ENCODE measurements around the gene DENND4A.
"Not testable (repeated sequence)": the region's sequence is repeated elsewhere in the genome, so short reads cannot be mapped to it uniquely, and the experiment has no call there.

Gene DENND4A

GRCh38 chr15:65789759-65790425, 2.2 kb downstream of the DENND4A start:
- DNase-seq (ENCODE audit: low read depth in 1 of 2, low spot score in 1 of 2): no peak

- no peak for DNase-seq (ENCODE audit: low read depth in 1 of 2, low spot score in 1 of 2)
These were observed 3.0 kb downstream of the DENND4A start for GRCh38 chr15:65789105-65789504.

- DNase-seq (ENCODE audit: low read depth in 1 of 2, low spot score in 1 of 2): no peak
These were observed 4.8 kb downstream of the DENND4A start for GRCh38 chr15:65787260-65787659.

- DNase-seq (ENCODE audit: low read depth in 1 of 2, low spot score in 1 of 2): no peak
These were observed 6.9 kb downstream of the DENND4A start for GRCh38 chr15:65785151-65785550.

GRCh38 chr15:65783872-65784271, 8.2 kb downstream of the DENND4A start:
- no peak for DNase-seq (ENCODE audit: low read depth in 1 of 2, low spot score in 1 of 2)

- DNase-seq (ENCODE audit: low read depth in 1 of 2, low spot score in 1 of 2): no peak
These were observed 10.0 kb downstream of the DENND4A start for GRCh38 chr15:65782096-65782495.

- DNase-seq (ENCODE audit: low read depth in 1 of 2, low spot score in 1 of 2): not testable (repeated sequence)
These were observed 13.4 kb downstream of the DENND4A start for GRCh38 chr15:65778701-65779100.

GRCh38 chr15:65778269-65778668, 13.8 kb downstream of the DENND4A start:
- no peak for DNase-seq (ENCODE audit: low read depth in 1 of 2, low spot score in 1 of 2)

GRCh38 chr15:65777843-65778242, 14.2 kb downstream of the DENND4A start:
- no peak for DNase-seq (ENCODE audit: low read depth in 1 of 2, low spot score in 1 of 2)

GRCh38 chr15:65777053-65777452, 15.0 kb downstream of the DENND4A start:
- DNase-seq (ENCODE audit: low read depth in 1 of 2, low spot score in 1 of 2): no peak

- no peak for DNase-seq (ENCODE audit: low read depth in 1 of 2, low spot score in 1 of 2)
These were observed 18.5 kb downstream of the DENND4A start for GRCh38 chr15:65773386-65774111.

- DNase-seq (ENCODE audit: low read depth in 1 of 2, low spot score in 1 of 2): no peak
These were observed 19.2 kb downstream of the DENND4A start for GRCh38 chr15:65772930-65773329.

GRCh38 chr15:65771870-65772269, 20.2 kb downstream of the DENND4A start:
- DNase-seq (ENCODE audit: low read depth in 1 of 2, low spot score in 1 of 2): no peak

GRCh38 chr15:65769482-65769881, 22.6 kb downstream of the DENND4A start:
- DNase-seq (ENCODE audit: low read depth in 1 of 2, low spot score in 1 of 2): no peak

- DNase-seq (ENCODE audit: low read depth in 1 of 2, low spot score in 1 of 2): no peak
These were observed 24.2 kb downstream of the DENND4A start for GRCh38 chr15:65767895-65768294.

GRCh38 chr15:65767264-65767595, 24.9 kb downstream of the DENND4A start:
- no peak for DNase-seq (ENCODE audit: low read depth in 1 of 2, low spot score in 1 of 2)

- no peak for DNase-seq (ENCODE audit: low read depth in 1 of 2, low spot score in 1 of 2)
These were observed 25.4 kb downstream of the DENND4A start for GRCh38 chr15:65766422-65767263.

- DNase-seq (ENCODE audit: low read depth in 1 of 2, low spot score in 1 of 2): no peak
These were observed 27.0 kb downstream of the DENND4A start for GRCh38 chr15:65765106-65765505.

- no peak for DNase-seq (ENCODE audit: low read depth in 1 of 2, low spot score in 1 of 2)
These were observed 28.9 kb downstream of the DENND4A start for GRCh38 chr15:65762914-65763787.

GRCh38 chr15:65762399-65762798, 29.7 kb downstream of the DENND4A start:
- no peak for DNase-seq (ENCODE audit: low read depth in 1 of 2, low spot score in 1 of 2)

Data from activated T-helper 1 cell treated with anti-CD3 and anti-CD28 coated beads, Interleukin-2, amount 50 U/mL, for 16 hours (primary cell).